Activated effector memory CD4-positive, alpha-beta T cell treated with anti-CD3 and anti-CD28 coated beads, Interleukin-2, amount 50 U/mL, for 16 hours (primary cell): Measurements from ENCODE around the gene CEP192.
"Not testable (repeated sequence)": the region's sequence is repeated elsewhere in the genome, so short reads cannot be mapped to it uniquely, and the experiment has no call there.

ENCODE experiments used
- DNase-seq: peaks from one replicate; pipeline ENCODE4 v3.0.0-alpha.2; 2020

Gene CEP192

DNA sequence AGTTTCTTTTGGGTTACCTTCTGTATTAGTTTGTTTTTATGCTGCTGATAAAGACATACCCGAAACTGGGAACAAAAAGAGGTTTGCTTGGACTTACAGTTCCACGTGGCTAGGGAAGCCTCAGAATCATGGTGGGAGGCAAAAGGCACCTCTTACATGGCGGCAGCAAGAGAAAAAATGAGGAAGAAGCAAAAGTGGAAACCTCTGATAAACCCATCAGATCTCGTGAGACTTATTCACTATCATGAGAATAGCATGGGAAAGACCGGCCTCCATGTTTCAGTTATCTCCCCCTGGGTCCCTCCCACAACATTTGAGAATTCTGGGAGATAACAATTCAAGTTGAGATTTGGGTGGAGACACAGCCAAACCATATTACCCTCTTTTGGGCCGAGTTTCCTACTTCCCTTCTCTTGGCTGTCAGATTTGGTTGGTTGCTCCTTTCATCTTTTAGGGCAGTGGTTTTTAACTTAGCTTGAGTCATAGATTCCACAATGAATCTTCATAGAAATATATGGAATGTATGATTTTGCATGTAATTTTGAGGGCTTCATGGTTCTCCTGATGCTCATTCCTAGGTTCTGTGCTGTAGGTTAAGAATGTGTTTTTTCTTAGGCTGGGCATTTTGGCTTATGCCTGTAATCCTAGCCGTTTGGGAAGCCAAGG lies 44.2 kb downstream of the CEP192 start:
- DNase-seq = no peak

DNA sequence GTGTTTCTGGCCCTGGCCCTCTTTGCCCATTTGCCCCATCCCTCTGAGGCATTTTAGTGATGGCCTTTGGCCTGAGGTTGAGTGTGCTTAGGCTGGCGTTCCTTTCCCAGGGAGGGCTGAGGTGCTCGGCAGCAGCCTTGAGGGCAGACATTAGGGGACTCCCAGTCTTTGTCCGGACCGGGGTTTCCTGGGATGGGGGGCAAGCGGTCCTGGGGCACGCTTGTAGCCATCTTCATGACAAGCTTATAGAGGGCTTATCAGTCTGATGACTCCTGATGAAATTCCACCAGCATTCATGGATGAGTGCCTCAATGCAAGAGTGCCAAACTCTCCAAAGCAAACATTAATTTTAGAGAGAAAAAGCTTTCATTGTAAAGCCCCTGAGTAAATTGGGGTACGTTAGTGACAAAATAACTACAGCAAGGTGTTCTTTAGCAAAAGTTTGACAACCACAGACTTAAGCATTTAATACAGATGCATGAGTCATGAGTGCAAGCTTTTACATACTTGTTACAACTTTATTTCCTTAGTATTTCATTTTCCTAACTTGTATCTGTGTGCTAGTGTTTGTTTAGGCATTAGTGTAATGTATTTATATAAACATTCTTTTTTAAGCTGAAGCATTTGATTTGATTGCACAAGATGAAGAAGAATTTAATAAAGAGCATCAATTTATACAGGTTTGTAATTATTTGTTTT lies 45.6 kb downstream of the CEP192 start:
- no peak for DNase-seq

GRCh38 chr18:13039806-13040205 lies 48.6 kb downstream of the CEP192 start:
- no peak for DNase-seq

DNA sequence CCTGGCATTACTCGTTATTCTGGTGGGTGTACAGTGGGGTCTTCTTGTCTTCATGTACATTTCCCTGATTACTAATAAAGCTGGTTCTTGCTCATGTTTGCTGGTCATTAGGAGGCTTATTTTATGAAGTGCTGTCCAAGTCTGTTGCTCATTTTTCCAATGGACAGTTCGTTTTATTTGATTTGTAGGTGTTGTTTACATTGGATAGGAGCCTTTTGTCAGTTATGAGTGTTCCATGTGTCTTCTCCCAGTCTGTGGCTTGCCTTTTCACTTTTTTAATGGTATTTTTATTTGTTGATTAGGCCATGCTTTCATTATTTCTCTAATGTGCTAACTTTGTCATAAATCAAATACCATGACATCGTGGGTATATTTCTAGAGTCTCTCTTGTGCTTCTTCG lies 51.9 kb downstream of the CEP192 start:
- DNase-seq = no peak

DNA sequence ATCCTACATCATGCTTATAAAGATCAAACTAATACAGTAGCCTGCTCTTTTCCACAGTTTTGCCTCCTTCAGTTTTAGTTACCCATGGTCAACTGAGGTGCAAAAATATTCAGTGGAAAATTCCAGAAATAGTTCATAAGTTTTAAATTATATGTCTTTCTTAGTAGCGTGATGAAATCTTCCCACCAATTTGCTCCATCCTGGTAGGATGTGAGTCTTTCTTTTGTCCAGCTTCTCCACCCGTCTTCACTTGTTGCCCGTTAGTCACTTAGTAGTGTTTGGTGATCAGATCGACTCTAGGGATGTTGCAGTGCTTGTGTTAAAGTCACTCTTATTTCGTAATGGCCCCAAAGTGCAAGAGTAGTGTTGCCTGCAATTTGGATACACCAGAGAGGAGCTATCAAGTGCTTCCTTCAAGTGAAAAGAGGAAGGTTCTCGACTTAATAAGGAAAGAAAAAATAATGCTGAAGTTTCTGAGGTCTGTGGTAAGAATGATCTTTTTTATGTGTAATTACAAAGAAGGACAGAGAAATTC lies 57.0 kb downstream of the CEP192 start:
- DNase-seq = no peak

DNA sequence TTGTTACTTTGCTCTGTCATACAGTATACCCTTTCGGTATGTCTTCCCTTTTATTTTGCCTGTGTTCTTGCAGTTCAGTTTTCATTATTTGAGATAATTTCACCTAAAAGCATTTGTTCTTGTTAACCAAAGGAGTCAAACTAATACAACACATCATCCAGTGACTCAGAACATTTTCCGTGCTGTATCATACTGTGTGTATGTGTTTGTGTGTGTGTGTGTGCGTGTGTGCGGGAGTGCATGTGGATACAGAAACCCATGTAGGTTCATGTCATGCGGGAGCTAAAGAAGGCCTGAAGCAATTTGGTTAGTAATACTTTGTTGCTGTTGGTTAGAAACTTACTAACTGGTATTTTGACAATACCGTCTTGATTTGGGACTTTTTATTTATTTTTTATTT lies 60.0 kb downstream of the CEP192 start:
- no peak for DNase-seq

DNA sequence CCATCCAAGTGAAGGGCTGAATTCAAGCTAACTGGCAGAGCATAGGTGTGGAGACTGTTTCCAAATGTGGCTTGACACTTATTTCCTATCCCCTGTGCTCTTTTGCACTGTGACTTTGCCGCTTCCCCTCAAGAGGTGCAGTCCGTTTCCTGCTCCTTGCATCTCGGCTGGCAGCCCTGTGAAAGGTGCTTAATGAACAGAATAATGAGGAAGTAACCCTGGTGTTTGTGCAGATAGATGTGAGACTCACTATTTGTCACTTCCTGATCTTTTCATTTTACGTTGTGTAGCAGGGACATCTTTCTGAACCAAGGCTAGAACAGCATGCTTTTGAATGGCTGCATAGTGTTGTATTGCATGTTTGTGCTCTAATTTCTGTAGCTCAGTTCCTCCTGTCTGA lies 60.8 kb downstream of the CEP192 start:
- DNase-seq = no peak

GRCh38 chr18:13054336-13054735 lies 63.2 kb downstream of the CEP192 start:
- DNase-seq = no peak

GRCh38 chr18:13061630-13062189 lies 70.5 kb downstream of the CEP192 start:
- no peak for DNase-seq

DNA sequence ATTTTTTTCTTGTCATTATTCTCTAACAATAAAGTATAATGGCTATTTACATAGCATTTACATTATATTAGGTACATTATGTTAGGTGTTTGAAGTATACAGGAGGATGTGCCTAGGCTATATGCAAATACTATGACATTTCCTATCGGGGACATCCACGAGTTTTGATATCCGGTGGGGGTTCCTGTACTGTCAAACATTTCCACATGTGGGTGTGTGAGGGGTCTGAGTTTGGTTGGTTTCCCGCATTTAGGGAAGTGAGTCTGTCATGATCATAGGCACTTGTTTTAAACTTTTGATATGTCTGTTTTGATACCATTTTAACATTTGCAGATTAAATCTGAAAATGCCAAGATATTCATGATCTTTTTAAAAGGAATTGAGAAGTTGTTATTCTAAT lies 76.0 kb downstream of the CEP192 start:
- DNase-seq = no peak

- DNase-seq = no peak
Observed at GRCh38 chr18:13067966-13068365, 76.8 kb downstream of the CEP192 start.

GRCh38 chr18:13070460-13070859 lies 79.3 kb downstream of the CEP192 start:
- no peak for DNase-seq

GRCh38 chr18:13076886-13077285 lies 85.7 kb downstream of the CEP192 start:
- no peak for DNase-seq

GRCh38 chr18:13077473-13077872 lies 86.3 kb downstream of the CEP192 start:
- DNase-seq = no peak

DNA sequence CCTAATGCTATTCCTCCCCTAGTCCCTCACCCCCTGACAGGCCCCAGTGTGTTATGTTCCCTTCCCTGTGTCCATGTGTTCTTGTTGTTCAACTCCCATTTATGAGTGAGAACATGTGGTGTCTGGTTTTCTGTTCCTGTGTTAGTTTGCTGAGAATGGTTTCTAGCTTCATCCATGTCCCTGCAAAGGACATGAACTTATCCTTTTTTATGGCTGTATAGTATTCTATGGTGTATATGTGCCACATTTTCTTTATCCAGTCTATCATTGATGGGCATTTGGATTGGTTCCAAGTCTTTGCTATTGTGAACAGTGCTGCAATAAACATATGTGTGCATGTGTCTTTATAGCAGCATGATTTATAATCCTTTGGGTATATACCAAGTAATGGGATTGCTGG lies 86.9 kb downstream of the CEP192 start:
- not testable (repeated sequence) for DNase-seq

GRCh38 chr18:13086906-13087305 lies 95.7 kb downstream of the CEP192 start:
- DNase-seq = no peak

- no peak for DNase-seq
Observed at GRCh38 chr18:13095466-13095865, 104.3 kb downstream of the CEP192 start.

GRCh38 chr18:13096232-13096631 lies 105.1 kb downstream of the CEP192 start:
- DNase-seq = no peak

GRCh38 chr18:13096719-13097118 lies 105.6 kb downstream of the CEP192 start:
- no peak for DNase-seq

GRCh38 chr18:13098104-13098503 lies 106.9 kb downstream of the CEP192 start:
- not testable (repeated sequence) for DNase-seq

DNA sequence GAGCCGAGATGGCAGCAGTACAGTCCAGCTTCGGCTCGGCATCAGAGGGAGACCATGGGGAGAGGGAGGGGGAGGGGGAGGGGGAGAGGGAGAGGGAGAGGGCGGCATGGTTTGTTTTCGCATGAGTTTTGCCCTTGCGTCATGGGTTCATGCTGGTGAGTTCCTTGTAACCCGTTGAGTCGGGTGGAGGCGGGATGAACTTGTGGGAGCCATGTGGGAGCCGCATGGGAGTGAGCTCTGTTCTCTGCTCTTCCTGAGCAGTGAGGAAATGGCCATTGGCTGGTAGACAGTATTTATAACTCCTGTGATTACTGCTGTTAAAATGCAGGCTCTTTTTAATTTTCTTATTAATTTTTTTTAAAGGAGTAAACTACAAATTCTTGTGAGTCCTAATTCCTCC lies 108.0 kb downstream of the CEP192 start:
- no peak for DNase-seq

- no peak for DNase-seq
Observed at GRCh38 chr18:13100942-13101658, 109.9 kb downstream of the CEP192 start.

DNA sequence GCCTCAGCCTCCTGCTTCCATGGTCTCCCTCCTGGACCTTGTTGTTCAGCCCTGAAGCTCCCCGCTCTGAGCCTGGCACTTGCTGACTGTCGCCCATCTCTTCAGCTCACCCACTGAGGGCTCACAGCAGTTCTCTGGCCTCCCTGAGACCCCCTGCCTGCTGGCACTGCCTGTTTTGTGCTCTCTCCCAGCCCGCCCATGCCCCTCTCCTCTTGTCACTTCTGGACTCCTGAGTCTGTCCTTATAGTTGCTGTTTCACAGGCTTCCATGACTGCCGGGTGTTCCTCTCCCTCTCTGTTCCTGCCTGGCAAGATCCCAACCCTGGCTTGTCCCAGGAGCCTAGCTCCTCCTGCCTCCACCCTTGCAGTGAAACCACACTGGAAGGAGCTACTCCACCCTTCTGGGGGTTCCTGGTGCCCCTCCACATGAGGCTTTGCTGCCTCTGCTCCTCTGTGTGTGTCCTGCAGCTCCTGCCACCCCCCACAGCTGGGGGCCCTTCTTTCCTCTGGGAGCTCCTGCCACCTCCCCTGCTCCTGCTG lies 110.6 kb downstream of the CEP192 start:
- DNase-seq = no peak
